Adipose tissue (tissue), 3 donors: ENCODE results near the gene C9. TPM values are rescaled to one million over a fixed set of nuclear protein-coding genes. Genes with fewer than 3 reads are reported as not detected.
"Not testable (repeated sequence)": the region's sequence is repeated elsewhere in the genome, so short reads cannot be mapped to it uniquely, and the experiment has no call there.

Experiments
- H3K27ac ChIP-seq: one replicate; pipeline ENCODE4 v1.5.1; 2013; ENCODE audit warnings: low read depth, low read length
- WGBS, 3 donors: extraction: QIAGEN DNeasy Blood & Tissue Kit; methylation state at CpG; one replicate each; pipeline ENCODE4 v1.1.7; 2013; 5-methylcytosine and 5-hydroxymethylcytosine counted together
- polyA plus RNA-seq, 3 donors: library from polyadenylated mRNA; stranded (reverse); fragments of 200-250 nt; gene quantifications; one replicate each; pipeline ENCODE4 v1.2.3, GENCODE V29; 2013
- donor health status: healthy with polysubstance abuse.
- donor health status: Bipolar disorder and iron deficiency.
- donor health status: healthy.

Gene C9
- polyA plus RNA-seq, 3 donors: not detected

- WGBS, 3 donors: 83 to 97% (median 94%) methylated on average over 4 of the region's 4 CpGs
- not testable (repeated sequence) for H3K27ac ChIP-seq
Measured at GRCh38 chr5:39275865-39276264, 88.4 kb downstream of the C9 start.

GRCh38 chr5:39274398-39275085 is 89.8 kb downstream of the C9 start:
- H3K27ac ChIP-seq: no peak overlapping the region
- 29 to 48% (median 30%) methylated on average over 2 of the region's 2 CpGs for WGBS, 3 donors

GRCh38 chr5:39273314-39273954 is 90.9 kb downstream of the C9 start:
- 78 to 90% (median 87%) methylated on average over 2 of the region's 2 CpGs for WGBS, 3 donors
- no peak overlapping the region for H3K27ac ChIP-seq

GRCh38 chr5:39272869-39273231 is 91.4 kb downstream of the C9 start:
- H3K27ac ChIP-seq: peak overlapping the region; percentile 66
- WGBS, 3 donors: 58 to 83% (median 71%) methylated on average over 12 to 14 of the region's 14 CpGs

- WGBS, 3 donors: 47 to 76% (median 64%) methylated on average over 2 of the region's 2 CpGs
- no peak overlapping the region for H3K27ac ChIP-seq
Measured at GRCh38 chr5:39270225-39270848, 94.0 kb downstream of the C9 start.

- no peak overlapping the region for H3K27ac ChIP-seq
- WGBS, 3 donors: 83 to 85% (median 84%) methylated on average over 2 of the region's 2 CpGs
Measured at GRCh38 chr5:39267186-39267585, 97.1 kb downstream of the C9 start.

GRCh38 chr5:39266442-39266841 is 97.9 kb downstream of the C9 start:
- WGBS, 3 donors: 0% methylated on average over 2 of the region's 2 CpGs
- no peak overlapping the region for H3K27ac ChIP-seq

GRCh38 chr5:39264528-39264927 is 99.8 kb downstream of the C9 start:
- H3K27ac ChIP-seq: no peak overlapping the region
- 67 to 73% (median 73%) methylated on average over 1 of the region's 1 CpG for whole genome bisulfite sequencing, 3 donors

GRCh38 chr5:39262981-39263380 is 101.3 kb downstream of the C9 start:
- H3K27ac ChIP-seq: no peak overlapping the region
- 58 to 79% (median 77%) methylated on average over 2 of the region's 2 CpGs for WGBS, 3 donors

- no peak overlapping the region for H3K27ac ChIP-seq
Measured at GRCh38 chr5:39260095-39260494, 104.2 kb downstream of the C9 start.

- WGBS, 3 donors: 86 to 99% (median 97%) methylated on average over 3 of the region's 3 CpGs
Measured at GRCh38 chr5:39257554-39257953, 106.7 kb downstream of the C9 start.

GRCh38 chr5:39256477-39257235 is 107.6 kb downstream of the C9 start:
- H3K27ac ChIP-seq: no peak overlapping the region
- 25 to 59% (median 25%) methylated on average over 4 of the region's 4 CpGs for WGBS, 3 donors

More at GRCh38 chr5:39257554-39257953, 106.7 kb downstream of the C9 start:
- H3K27ac ChIP-seq: no peak overlapping the region

GRCh38 chr5:39255406-39255805 is 108.9 kb downstream of the C9 start:
- WGBS, 3 donors: 86 to 94% (median 88%) methylated on average over 2 of the region's 2 CpGs
- H3K27ac ChIP-seq: no peak overlapping the region

GRCh38 chr5:39254671-39255070 is 109.6 kb downstream of the C9 start:
- H3K27ac ChIP-seq: no peak overlapping the region

GRCh38 chr5:39253196-39253595 is 111.1 kb downstream of the C9 start:
- no peak overlapping the region for H3K27ac ChIP-seq

- 55 to 74% (median 63%) methylated on average over 1 of the region's 1 CpG for WGBS, 3 donors
- H3K27ac ChIP-seq: no peak overlapping the region
Measured at GRCh38 chr5:39249564-39250274, 114.6 kb downstream of the C9 start.

GRCh38 chr5:39249069-39249468 is 115.2 kb downstream of the C9 start:
- H3K27ac ChIP-seq: no peak overlapping the region
- WGBS, 3 donors: 87 to 96% (median 91%) methylated on average over 1 of the region's 1 CpG

GRCh38 chr5:39240750-39241149 is 123.5 kb downstream of the C9 start:
- WGBS, 3 donors: 71 to 92% (median 83%) methylated on average over 1 of the region's 1 CpG

More at GRCh38 chr5:39240750-39241149, 123.5 kb downstream of the C9 start:
- H3K27ac ChIP-seq: no peak overlapping the region
